K562 (cell line): Measurements from ENCODE around the gene TBC1D2. TPM values are rescaled to one million over a fixed set of nuclear protein-coding genes. Genes with fewer than 3 reads are reported as not detected.

ENCODE experiments used
- ATAC-seq: fragments of 200-7000 bp; cut with Tn5 transposase; 3 replicates; pipeline ENCODE4 v1.9.1; 2020; ENCODE audit warnings: moderate library complexity
- BruUV-seq: library from RNA; stranded (reverse); fragments of 400-500 nt; replicated peaks from 2 replicates; lab custom pipeline; 2021; lab: Mats Ljungman, UMichigan
- CTCF ChIA-PET: fragments of 300-600 bp; formaldehyde crosslinking; extraction: SDS; loops from one replicate; lab custom pipeline; 2021; ENCODE audit warnings: low intra/inter-chr PET ratio; lab: Yijun Ruan, JAX
- POLR2A ChIA-PET: fragments of 300-600, 350-650 bp; sonication (Branson Sonifier 250); formaldehyde crosslinking; extraction: SDS; loops from one replicate; lab custom pipeline; 2021; ENCODE audit warnings: antibody characterized with exemption, inconsistent platforms; lab: Yijun Ruan, JAX
- DNase-seq, 4 experiments: peaks; one replicate each; pipeline versions ENCODE4 v3.0.0 to v3.0.0-alpha.2; 2011 to 2018; ENCODE audit warnings: low spot score in 3 of 4, mixed read lengths in 3 of 4; ENCODE audit errors: extremely low read depth in 1 of 4
- FAIRE-seq: peaks from 2 replicates; lab custom pipeline; 2011; peaks lifted over from hg19 to GRCh38; lab: Jason Lieb, UNC
- H2AFZ ChIP-seq: 2 replicates; pipeline ENCODE4 v1.6.0; 2011; ENCODE audit warnings: low read depth, low read length, control low read depth, inconsistent platforms
- H3K27ac ChIP-seq: fragments of 200-600 bp; 3 replicates; pipeline ENCODE4 v1.8.0; 2011; ENCODE audit warnings: low read depth, mild to moderate bottlenecking, control low read depth, inconsistent platforms, low read length, moderate library complexity, mixed read lengths; ENCODE audit errors: extremely low read depth
- H3K27me3 ChIP-seq, 2 experiments: fragments of 300-600 bp in 1 of 2; 2 replicates in 1 of 2; 3 replicates in 1 of 2; pipeline versions ENCODE4 v1.6.0 to v1.8.0; 2011; ENCODE audit warnings: inconsistent platforms in 2 of 2, low read length in 2 of 2, mild to moderate bottlenecking in 1 of 2, mixed read lengths in 1 of 2, moderate library complexity in 1 of 2; ENCODE audit not compliant: control insufficient read depth in 2 of 2, insufficient read depth in 2 of 2
- H3K36me3 ChIP-seq: fragments of 300-600 bp; 3 replicates; pipeline ENCODE4 v1.8.0; 2011; ENCODE audit warnings: mild to moderate bottlenecking, low read length, inconsistent platforms; ENCODE audit not compliant: control insufficient read depth, insufficient read depth
- H3K4me1 ChIP-seq, 2 experiments: fragments of 200-600 bp in 1 of 2; replicated peaks in 1 of 2; 2 replicates in 1 of 2; 3 replicates in 1 of 2; pipeline versions ENCODE4 v1.5.1 to v1.8.0; 2011; ENCODE audit warnings: inconsistent platforms in 2 of 2, low read length in 2 of 2, mild to moderate bottlenecking in 1 of 2, mixed read lengths in 1 of 2, moderate library complexity in 1 of 2; ENCODE audit not compliant: control insufficient read depth in 2 of 2, insufficient read depth in 2 of 2
- H3K4me2 ChIP-seq: 2 replicates; pipeline ENCODE4 v1.6.1; 2011; ENCODE audit warnings: low read length, control low read depth, inconsistent platforms, mixed read lengths; ENCODE audit not compliant: insufficient read depth
- H3K4me3 ChIP-seq: fragments of 200-600 bp; sonication (generic), shearing (Covaris generic); 2 replicates; pipeline ENCODE4 v1.5.1; 2016; ENCODE audit warnings: control low read depth, inconsistent platforms
- H3K79me2 ChIP-seq: fragments of 200-600 bp; 3 replicates; pipeline ENCODE4 v1.8.0; 2011; ENCODE audit warnings: low read length, inconsistent platforms; ENCODE audit not compliant: control insufficient read depth, insufficient read depth
- H3K9ac ChIP-seq, 2 experiments: 2 replicates each; pipeline versions ENCODE4 v1.6.0 to v1.6.1; 2011; ENCODE audit warnings: low read depth in 2 of 2, low read length in 2 of 2, control low read depth in 1 of 2, inconsistent platforms in 1 of 2, mild to moderate bottlenecking in 1 of 2, mixed read lengths in 1 of 2; ENCODE audit not compliant: insufficient read depth in 1 of 2
- H3K9me1 ChIP-seq: one replicate; pipeline ENCODE4 v1.6.0; 2011; ENCODE audit warnings: inconsistent platforms, mild to moderate bottlenecking, low read length, moderate library complexity; ENCODE audit not compliant: control insufficient read depth, insufficient read depth
- H3K9me3 ChIP-seq: replicated peaks from 2 replicates; pipeline ENCODE4 v1.5.1; 2011; ENCODE audit warnings: low read depth, low read length, inconsistent platforms; ENCODE audit not compliant: control insufficient read depth, insufficient read depth
- H4K20me1 ChIP-seq: replicated peaks from 2 replicates; pipeline ENCODE4 v1.6.1; 2011; ENCODE audit warnings: low read length, inconsistent platforms, mixed read lengths; ENCODE audit not compliant: control insufficient read depth, insufficient read depth
- ARID3A ChIP-seq: IDR thresholded peaks from 2 replicates; pipeline ENCODE4 v1.6.1; 2012; ENCODE audit warnings: low read depth, low read length, improper control_type of control experiment, borderline replicate concordance
- CBFA2T2 ChIP-seq: fragments of 450-650 bp; conservative IDR thresholded peaks from 2 replicates; pipeline ENCODE4 v1.6.1; 2017; ENCODE audit warnings: mild to moderate bottlenecking
- CXXC5 ChIP-seq: fragments of 250-450 bp; sonication (Bioruptor Pico); IDR thresholded peaks from 2 replicates; pipeline ENCODE4 v1.8.0; 2022; ENCODE audit warnings: inconsistent platforms, mild to moderate bottlenecking, moderate library complexity
- EGR1 ChIP-seq: fragments of 450-650 bp; conservative IDR thresholded peaks from 2 replicates; pipeline ENCODE4 v1.6.1; 2017; ENCODE audit warnings: mild to moderate bottlenecking
- EHMT2 ChIP-seq: fragments of 450-650 bp; IDR thresholded peaks from 2 replicates; pipeline ENCODE4 v1.6.1; 2018; ENCODE audit warnings: antibody characterized with exemption
- ETV5 ChIP-seq: sonication (generic); formaldehyde crosslinking; IDR thresholded peaks from 2 replicates; pipeline ENCODE4 v1.4.0; 2020; ENCODE audit warnings: low read depth, mild to moderate bottlenecking, missing genetic modification reagents
- ETV6 ChIP-seq, 3 experiments: fragments of 150-350 bp in 1 of 3; sonication (generic) in 1 of 3; formaldehyde crosslinking in 1 of 3; IDR thresholded peaks; 2 replicates each; pipeline versions ENCODE4 v1.6.1 to v1.8.0; 2014 to 2022; ENCODE audit warnings: borderline replicate concordance in 2 of 3, low read depth in 2 of 3, antibody characterized with exemption in 1 of 3, low read length in 1 of 3, mild to moderate bottlenecking in 1 of 3, missing genetic modification reagents in 1 of 3
- FOXJ2 ChIP-seq: fragments of 200-800 bp; sonication (Bioruptor generic); IDR thresholded peaks from 2 replicates; pipeline ENCODE4 v1.6.1; 2016; ENCODE audit warnings: missing genetic modification characterization, missing compliant biosample characterization
- GTF2A2 ChIP-seq: IDR thresholded peaks from 2 replicates; pipeline ENCODE4 v1.6.1; 2016; ENCODE audit warnings: mild to moderate bottlenecking, missing genetic modification characterization, missing compliant biosample characterization
- HDAC1 ChIP-seq, 2 experiments: fragments of 450-650 bp; IDR thresholded peaks; 2 replicates each; pipeline ENCODE4 v1.6.1; 2016 to 2017; ENCODE audit warnings: inconsistent platforms in 1 of 2, mild to moderate bottlenecking in 1 of 2, moderate library complexity in 1 of 2
- HLTF ChIP-seq: fragments of 450-650 bp; IDR thresholded peaks from 2 replicates; pipeline ENCODE4 v1.6.1; 2016
- KDM1A ChIP-seq, 2 experiments: fragments of 450-650 bp; IDR thresholded peaks; 2 replicates each; pipeline ENCODE4 v1.6.1; 2016; ENCODE audit warnings: mild to moderate bottlenecking in 2 of 2
- KLF16 ChIP-seq: IDR thresholded peaks from 2 replicates; pipeline ENCODE4 v1.6.1; 2016; ENCODE audit warnings: antibody characterized with exemption
- NONO ChIP-seq, 2 experiments: fragments of 200-400 bp in 1 of 2; fragments of 450-650 bp in 1 of 2; formaldehyde crosslinking in 1 of 2; IDR thresholded peaks; 2 replicates each; pipeline ENCODE4 v1.6.1; 2017; ENCODE audit warnings: low read depth in 2 of 2, mild to moderate bottlenecking in 2 of 2, moderate library complexity in 2 of 2, low read length in 1 of 2
- PKNOX1 ChIP-seq: fragments of 450-650 bp; IDR thresholded peaks from 2 replicates; pipeline ENCODE4 v1.6.1; 2016
- RCOR1 ChIP-seq, 2 experiments: IDR thresholded peaks; 2 replicates each; pipeline ENCODE4 v1.6.1; 2012; ENCODE audit warnings: low read depth in 2 of 2, low read length in 2 of 2, borderline replicate concordance in 1 of 2, improper control_type of control experiment in 1 of 2
- SMARCE1 ChIP-seq: fragments of 450-650 bp; IDR thresholded peaks from 2 replicates; pipeline ENCODE4 v1.7.1; 2016; ENCODE audit warnings: mild to moderate bottlenecking
- TFAP4 ChIP-seq: sonication (generic); formaldehyde crosslinking; IDR thresholded peaks from 2 replicates; pipeline ENCODE4 v1.8.0; 2022; ENCODE audit warnings: missing genetic modification reagents, mild to moderate bottlenecking, moderate library complexity, borderline replicate concordance
- ZEB2 ChIP-seq: fragments of 450-650 bp; IDR thresholded peaks from 2 replicates; pipeline ENCODE4 v1.6.1; 2016
- WGBS: fragments of 100-300 bp; shearing (Covaris generic); methylation state at CpG from one replicate; pipeline ENCODE4 v1.1.6; 2016; ENCODE audit warnings: low coverage, mixed read lengths; ENCODE audit not compliant: insufficient coverage; ENCODE audit errors: missing lambda C conversion rate; 5-methylcytosine and 5-hydroxymethylcytosine counted together
- in situ Hi-C: fragments of 300-500 bp; cut with MboI; formaldehyde crosslinking; loops from 4 replicates; pipeline ENCODE4 v1.15.0; 2018; ENCODE audit warnings: inconsistent platforms, mixed read lengths
- intact Hi-C: fragments of 100-400 bp; cut with micrococcal nuclease; formaldehyde crosslinking; loops from 2 replicates; pipeline ENCODE4 v1.14.2; 2022
- polyA plus RNA-seq, 8 experiments: library from polyadenylated mRNA; depleted of rRNA in 4 of 8; stranded (reverse) in 5 of 8; unstranded in 3 of 8; fragments of >200 nt; fragmentation: Nextera tagmentation in 2 of 8; fragmentation: Illumina TruSeq in 1 of 8; extraction: Ambion mirVana in 2 of 8; extraction: Trizol in 1 of 8; gene quantifications; 2 replicates each; pipeline versions ENCODE4 v1.2.1 to v1.2.3, GENCODE V29; 2011 to 2014; ENCODE audit warnings: inconsistent platforms in 1 of 8, missing spikeins in 1 of 8
- total RNA-seq, 7 experiments: library from RNA; depleted of rRNA in 6 of 7; stranded (reverse); fragments of >200 nt in 6 of 7; fragmentation: Illumina TruSeq in 2 of 7; extraction: Trizol in 2 of 7; gene quantifications; 2 replicates each; pipeline versions ENCODE4 v1.2.1 to v1.2.3, GENCODE V29; 2011 to 2021; ENCODE audit warnings: low replicate concordance in 1 of 7

TBC1D2 gene
- total and polyA plus RNA-seq, 9 of the 15 experiments (the other 6 are each of a cell fraction or from before 2014, with no cell fraction given) = 0.10 to 7.0 (median 2.5) TPM

- peak; percentile 94 for FAIRE-seq
- H3K4me1 ChIP-seq = peaks cover 25 to 31% of the 10 kb centered on the region in 2 experiments
- no TSS peak for BruUV-seq
- peak; percentile 86 for TF ChIP-seq ETV5 (CRISPR knock-in tag)
- 0 out of 2 replicates have a peak, but pooled peaks have one; percentile 18 for TF ChIP-seq SMARCE1
- peak in 1 of 2 experiments; percentile 88; a peak in 2 of 4 replicates for TF ChIP-seq HDAC1 (IDR thresholded peaks at IDR 0.05)
- TF ChIP-seq KDM1A (IDR thresholded peaks at IDR 0.05) = peak; percentile 95 to 97
- TF ChIP-seq EGR1 = peak; percentile 93
- TF ChIP-seq ETV6 (IDR thresholded peaks at IDR 0.05; ENCODE audit: borderline replicate concordance in 1 of 2, low read depth in 2 of 2, low read length in 1 of 2) = peak in 1 of 2 experiments; percentile 49; a peak in 1 of 4 replicates
- no peak for TF ChIP-seq ETV6 (CRISPR knock-in tag; IDR thresholded peaks at IDR 0.05; ENCODE audit: borderline replicate concordance)
- TF ChIP-seq CBFA2T2 = peak; percentile 57
- TF ChIP-seq HLTF = no peak
- TF ChIP-seq NONO (IDR thresholded peaks at IDR 0.05; ENCODE audit: low read depth in 2 of 2, low read length in 1 of 2) = no peak
- TF ChIP-seq KLF16 = peak; percentile 52; the same call in 1 of the 2 replicates
- TF ChIP-seq RCOR1 (IDR thresholded peaks at IDR 0.05; ENCODE audit: borderline replicate concordance in 1 of 2, low read depth in 2 of 2, low read length in 2 of 2) = peak; percentile 74 to 100
- 0 out of 2 replicates have a peak, but pooled peaks have one; percentile 30 for TF ChIP-seq CXXC5 (CRISPR knock-in tag)
- TF ChIP-seq GTF2A2 (tag) = no peak
- 0 out of 2 replicates have a peak, but pooled peaks have one; percentile 53 for TF ChIP-seq ZEB2
- no peak for TF ChIP-seq ARID3A
- TF ChIP-seq PKNOX1 = 0 out of 2 replicates have a peak, but pooled peaks have one; percentile 13
- 0 out of 2 replicates have a peak, but pooled peaks have one; percentile 35 for TF ChIP-seq TFAP4 (CRISPR knock-in tag)
- TF ChIP-seq FOXJ2 (tag) = no peak
- peak; percentile 13; the same call in 1 of the 2 replicates for TF ChIP-seq EHMT2
Observed at GRCh38 chr9:98168941-98169488, 86.4 kb downstream of the TBC1D2 start.

More at GRCh38 chr9:98168941-98169488, 86.4 kb downstream of the TBC1D2 start:
- Histone ChIP-seq H4K20me1 (peaks cover 14% of the 10 kb centered on the region; the same call in 1 of the 2 replicates), H3K9ac (no peak overlapping the region), H3K9me1 (no peaks in the 10 kb centered on the region), H3K27me3 (no peaks in the 10 kb centered on the region), H3K9me3 (no peaks in the 10 kb centered on the region), H3K79me2 (peaks cover 45% of the 10 kb centered on the region), H3K4me2 (no peak overlapping the region), H3K4me3 (no peak overlapping the region), H2AFZ (no peak overlapping the region), H3K27ac (no peak overlapping the region; the same call in 2 of the 3 replicates), H3K36me3 (peaks cover under 1% of the 10 kb centered on the region; the same call in 2 of the 3 replicates)
- POLR2A ChIA-PET = interaction anchor here (0.6 kb wide), 1 partner anchor 666 kb away, joined by 3 read pairs; no protein-coding TSS in a partner anchor
- intact Hi-C loops = loop anchor here (2.0 to 5.0 kb wide), 2 partner anchors 24 to 738 kb away; partner anchors contain the start of gene CORO2A
- 8% methylated on average over 14 of the region's 15 CpGs for WGBS
- in situ Hi-C loops = no loop called here
- DNase-seq (peak; percentile 67 to 89 (median 80)), ATAC-seq (peak; percentile 98)
- CTCF ChIA-PET = no interaction called here
